GM23338 (cell line): ENCODE data around the gene SERPINB10. TPM values are rescaled to one million over a fixed set of nuclear protein-coding genes. Genes with fewer than 3 reads are reported as not detected.

Experiments used
- ATAC-seq: fragments of 200-7000 bp; cut with Tn5 transposase; 3 replicates; pipeline ENCODE4 v1.9.1; 2020
- DNase-seq: peaks from one replicate; pipeline ENCODE4 v3.0.0-alpha.2; 2015; ENCODE audit warnings: low spot score
- H2AFZ ChIP-seq: fragments of 200-600 bp; sonication (generic); 2 replicates; pipeline ENCODE4 v1.8.0; 2016; ENCODE audit warnings: antibody characterized with exemption, mild to moderate bottlenecking, moderate library complexity
- H3F3A ChIP-seq: fragments of 200-600 bp; sonication (generic); replicated peaks from 2 replicates; pipeline ENCODE4 v1.8.0; 2017; ENCODE audit warnings: antibody characterized with exemption, mixed run types, low read depth
- H3K27ac ChIP-seq: fragments of 200-600 bp; sonication (generic); 2 replicates; pipeline ENCODE4 v1.6.1; 2016; ENCODE audit warnings: low read depth
- H3K27me3 ChIP-seq: fragments of 200-600 bp; sonication (generic); 2 replicates; pipeline ENCODE4 v1.8.0; 2016; ENCODE audit warnings: mild to moderate bottlenecking, mixed run types, moderate library complexity; ENCODE audit not compliant: insufficient read depth
- H3K36me3 ChIP-seq: fragments of 200-600 bp; sonication (generic); 2 replicates; pipeline ENCODE4 v1.8.0; 2016; ENCODE audit warnings: mild to moderate bottlenecking; ENCODE audit not compliant: insufficient read depth
- H3K4me1 ChIP-seq: fragments of 200-600 bp; sonication (generic); 2 replicates; pipeline ENCODE4 v1.8.0; 2016; ENCODE audit warnings: mild to moderate bottlenecking, moderate library complexity; ENCODE audit not compliant: insufficient read depth
- H3K4me2 ChIP-seq: fragments of 200-600 bp; sonication (generic); 2 replicates; pipeline ENCODE4 v1.7.1; 2017; ENCODE audit warnings: mixed run types
- H3K4me3 ChIP-seq: fragments of 200-600 bp; sonication (generic); 2 replicates; pipeline ENCODE4 v1.6.1; 2016; ENCODE audit warnings: mixed run types
- H3K79me2 ChIP-seq: fragments of 200-600 bp; sonication (generic); replicated peaks from 2 replicates; pipeline ENCODE4 v1.8.0; 2017; ENCODE audit warnings: mild to moderate bottlenecking; ENCODE audit not compliant: insufficient read depth
- H3K9me2 ChIP-seq: fragments of 200-600 bp; sonication (generic); 2 replicates; pipeline ENCODE4 v1.8.0; 2017; ENCODE audit not compliant: insufficient read depth
- H4K20me1 ChIP-seq: fragments of 200-600 bp; sonication (generic); replicated peaks from 2 replicates; pipeline ENCODE4 v1.8.0; 2017; ENCODE audit warnings: mild to moderate bottlenecking; ENCODE audit not compliant: insufficient read depth
- H3K27ac Mint-ChIP-seq: 2 replicates; pipeline ENCODE4 v1.8.0; 2020; ENCODE audit warnings: inconsistent platforms, mild to moderate bottlenecking, moderate library complexity, mixed read lengths
- H3K27me3 Mint-ChIP-seq: 3 replicates; pipeline ENCODE4 v1.8.0; 2022; ENCODE audit warnings: low read depth, mild to moderate bottlenecking, moderate library complexity, mixed read lengths, inconsistent platforms; ENCODE audit not compliant: insufficient read depth, poor library complexity
- H3K36me3 Mint-ChIP-seq: 3 replicates; pipeline ENCODE4 v1.8.0; 2021; ENCODE audit warnings: low read depth, mild to moderate bottlenecking, inconsistent platforms, moderate library complexity, mixed read lengths
- H3K4me1 Mint-ChIP-seq: 3 replicates; pipeline ENCODE4 v1.8.0; 2020; ENCODE audit warnings: mild to moderate bottlenecking, inconsistent platforms, mixed read lengths
- H3K4me3 Mint-ChIP-seq: 3 replicates; pipeline ENCODE4 v1.8.0; 2021; ENCODE audit warnings: moderate library complexity, mild to moderate bottlenecking, inconsistent platforms, mixed read lengths
- H3K9me3 Mint-ChIP-seq: 3 replicates; pipeline ENCODE4 v1.8.0; 2020; ENCODE audit warnings: moderate library complexity, mild to moderate bottlenecking, inconsistent platforms, mixed read lengths
- EZH2 ChIP-seq: fragments of 200-600 bp; sonication (generic); IDR thresholded peaks from one replicate; pipeline ENCODE4 v1.8.0; 2017; ENCODE audit warnings: antibody characterized with exemption, mild to moderate bottlenecking, low read depth; ENCODE audit not compliant: unreplicated experiment
- EZH2phosphoT487 ChIP-seq: fragments of 200-600 bp; sonication (generic); IDR thresholded peaks from one replicate; pipeline ENCODE4 v1.8.1; 2018; ENCODE audit warnings: antibody characterized with exemption; ENCODE audit not compliant: unreplicated experiment
- JUNB ChIP-seq: IDR thresholded peaks from one replicate; pipeline ENCODE4 v1.6.1; 2016; ENCODE audit warnings: antibody characterized with exemption; ENCODE audit not compliant: unreplicated experiment
- NANOG ChIP-seq: IDR thresholded peaks from 2 replicates; pipeline ENCODE4 v1.6.1; 2016; ENCODE audit warnings: antibody characterized with exemption, borderline replicate concordance
- POLR2AphosphoS5 ChIP-seq: IDR thresholded peaks from 2 replicates; pipeline ENCODE4 v1.6.1; 2016; ENCODE audit warnings: antibody characterized with exemption, low read depth
- ZNF331 ChIP-seq: fragments of 250-450 bp; sonication (Bioruptor Pico); IDR thresholded peaks from 2 replicates; pipeline ENCODE4 v1.5.0; 2020; ENCODE audit warnings: low read depth, mild to moderate bottlenecking, moderate library complexity
- polyA plus RNA-seq: library from polyadenylated mRNA; unstranded; fragments of >200 nt; fragmentation: Nextera tagmentation; extraction: Ambion mirVana; gene quantifications from 2 replicates; pipeline ENCODE4 v1.2.1, GENCODE V29; 2016
- total RNA-seq: library from RNA; depleted of rRNA; stranded (reverse); fragments of >200 nt; shearing (Covaris generic); gene quantifications from 2 replicates; pipeline ENCODE4 v1.2.3, GENCODE V29; 2014
- TF ChIP-seq, protein P1 (sequence below), 2 experiments: fragments of 200-600 bp in 1 of 2; sonication (generic) in 1 of 2; conservative IDR thresholded peaks; 2 replicates each; pipeline versions ENCODE4 v1.5.1 to v1.6.1; 2016 to 2017; ENCODE audit warnings: antibody characterized with exemption in 2 of 2, low read depth in 2 of 2, mild to moderate bottlenecking in 2 of 2, moderate library complexity in 1 of 2
- TF ChIP-seq, protein P2 (sequence below): fragments of 250-450 bp; sonication (Bioruptor Pico); IDR thresholded peaks from 2 replicates; pipeline ENCODE4 v1.5.0; 2020; ENCODE audit warnings: mild to moderate bottlenecking, moderate library complexity
- TF ChIP-seq, protein P3 (sequence below): IDR thresholded peaks from one replicate; pipeline ENCODE4 v1.6.1; 2018; ENCODE audit warnings: antibody characterized with exemption; ENCODE audit not compliant: unreplicated experiment

Gene SERPINB10
- total and polyA plus RNA-seq, 2 experiments from 2014 or later: not detected

DNA sequence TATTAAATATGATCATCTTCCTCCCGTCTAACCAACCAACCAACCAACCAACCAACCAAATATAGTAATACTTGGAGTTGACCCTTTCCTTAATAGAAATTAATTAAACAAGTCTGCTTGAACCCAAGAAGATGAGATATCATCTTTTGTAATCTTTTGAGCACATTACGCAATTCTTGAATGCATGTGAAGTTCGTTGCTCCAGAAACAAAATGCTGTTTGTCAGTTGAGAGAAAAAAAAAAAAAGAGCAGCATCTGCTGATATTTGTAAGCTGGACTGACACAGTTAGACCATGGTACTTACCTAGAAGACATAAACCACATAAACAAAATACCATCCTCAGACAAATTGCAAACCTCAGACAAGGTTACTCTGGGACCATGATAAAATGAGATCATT lies 29.4 kb upstream of the SERPINB10 start:
- H3K4me1 ChIP-seq: no peaks in the 10 kb centered on the region
- no peak overlapping the region for H3K4me3 ChIP-seq
- no peak overlapping the region for H2AFZ ChIP-seq
- H3K79me2 ChIP-seq: no peaks in the 10 kb centered on the region
- no peaks in the 10 kb centered on the region for H3K27me3 ChIP-seq
- H3K4me3 Mint-ChIP-seq: no peak overlapping the region
- H4K20me1 ChIP-seq: no peaks in the 10 kb centered on the region
- H3K27ac Mint-ChIP-seq: no peak overlapping the region
- no peaks in the 10 kb centered on the region for H3K9me2 ChIP-seq
- H3K4me1 Mint-ChIP-seq: no peaks in the 10 kb centered on the region
- H3K36me3 ChIP-seq: no peaks in the 10 kb centered on the region
- H3K27ac ChIP-seq: no peak overlapping the region
- no peaks in the 10 kb centered on the region for H3K9me3 Mint-ChIP-seq
- no peaks in the 10 kb centered on the region for H3K27me3 Mint-ChIP-seq
- H3K4me2 ChIP-seq: no peak overlapping the region
- ATAC-seq (no peak), DNase-seq (no peak)
- H3K36me3 Mint-ChIP-seq: no peaks in the 10 kb centered on the region
- no peaks in the 10 kb centered on the region for H3F3A ChIP-seq
- TF ChIP-seq NANOG: no peak
- TF ChIP-seq JUNB: no peak
- TF ChIP-seq ZNF331 (CRISPR knock-in tag): no peak
- TF ChIP-seq, protein P1, sequence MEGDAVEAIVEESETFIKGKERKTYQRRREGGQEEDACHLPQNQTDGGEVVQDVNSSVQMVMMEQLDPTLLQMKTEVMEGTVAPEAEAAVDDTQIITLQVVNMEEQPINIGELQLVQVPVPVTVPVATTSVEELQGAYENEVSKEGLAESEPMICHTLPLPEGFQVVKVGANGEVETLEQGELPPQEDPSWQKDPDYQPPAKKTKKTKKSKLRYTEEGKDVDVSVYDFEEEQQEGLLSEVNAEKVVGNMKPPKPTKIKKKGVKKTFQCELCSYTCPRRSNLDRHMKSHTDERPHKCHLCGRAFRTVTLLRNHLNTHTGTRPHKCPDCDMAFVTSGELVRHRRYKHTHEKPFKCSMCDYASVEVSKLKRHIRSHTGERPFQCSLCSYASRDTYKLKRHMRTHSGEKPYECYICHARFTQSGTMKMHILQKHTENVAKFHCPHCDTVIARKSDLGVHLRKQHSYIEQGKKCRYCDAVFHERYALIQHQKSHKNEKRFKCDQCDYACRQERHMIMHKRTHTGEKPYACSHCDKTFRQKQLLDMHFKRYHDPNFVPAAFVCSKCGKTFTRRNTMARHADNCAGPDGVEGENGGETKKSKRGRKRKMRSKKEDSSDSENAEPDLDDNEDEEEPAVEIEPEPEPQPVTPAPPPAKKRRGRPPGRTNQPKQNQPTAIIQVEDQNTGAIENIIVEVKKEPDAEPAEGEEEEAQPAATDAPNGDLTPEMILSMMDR (conservative IDR thresholded peaks at IDR 0.05; ENCODE audit: low read depth in 2 of 2): no peak
- no peak for TF ChIP-seq POLR2AphosphoS5
- TF ChIP-seq, protein P2, sequence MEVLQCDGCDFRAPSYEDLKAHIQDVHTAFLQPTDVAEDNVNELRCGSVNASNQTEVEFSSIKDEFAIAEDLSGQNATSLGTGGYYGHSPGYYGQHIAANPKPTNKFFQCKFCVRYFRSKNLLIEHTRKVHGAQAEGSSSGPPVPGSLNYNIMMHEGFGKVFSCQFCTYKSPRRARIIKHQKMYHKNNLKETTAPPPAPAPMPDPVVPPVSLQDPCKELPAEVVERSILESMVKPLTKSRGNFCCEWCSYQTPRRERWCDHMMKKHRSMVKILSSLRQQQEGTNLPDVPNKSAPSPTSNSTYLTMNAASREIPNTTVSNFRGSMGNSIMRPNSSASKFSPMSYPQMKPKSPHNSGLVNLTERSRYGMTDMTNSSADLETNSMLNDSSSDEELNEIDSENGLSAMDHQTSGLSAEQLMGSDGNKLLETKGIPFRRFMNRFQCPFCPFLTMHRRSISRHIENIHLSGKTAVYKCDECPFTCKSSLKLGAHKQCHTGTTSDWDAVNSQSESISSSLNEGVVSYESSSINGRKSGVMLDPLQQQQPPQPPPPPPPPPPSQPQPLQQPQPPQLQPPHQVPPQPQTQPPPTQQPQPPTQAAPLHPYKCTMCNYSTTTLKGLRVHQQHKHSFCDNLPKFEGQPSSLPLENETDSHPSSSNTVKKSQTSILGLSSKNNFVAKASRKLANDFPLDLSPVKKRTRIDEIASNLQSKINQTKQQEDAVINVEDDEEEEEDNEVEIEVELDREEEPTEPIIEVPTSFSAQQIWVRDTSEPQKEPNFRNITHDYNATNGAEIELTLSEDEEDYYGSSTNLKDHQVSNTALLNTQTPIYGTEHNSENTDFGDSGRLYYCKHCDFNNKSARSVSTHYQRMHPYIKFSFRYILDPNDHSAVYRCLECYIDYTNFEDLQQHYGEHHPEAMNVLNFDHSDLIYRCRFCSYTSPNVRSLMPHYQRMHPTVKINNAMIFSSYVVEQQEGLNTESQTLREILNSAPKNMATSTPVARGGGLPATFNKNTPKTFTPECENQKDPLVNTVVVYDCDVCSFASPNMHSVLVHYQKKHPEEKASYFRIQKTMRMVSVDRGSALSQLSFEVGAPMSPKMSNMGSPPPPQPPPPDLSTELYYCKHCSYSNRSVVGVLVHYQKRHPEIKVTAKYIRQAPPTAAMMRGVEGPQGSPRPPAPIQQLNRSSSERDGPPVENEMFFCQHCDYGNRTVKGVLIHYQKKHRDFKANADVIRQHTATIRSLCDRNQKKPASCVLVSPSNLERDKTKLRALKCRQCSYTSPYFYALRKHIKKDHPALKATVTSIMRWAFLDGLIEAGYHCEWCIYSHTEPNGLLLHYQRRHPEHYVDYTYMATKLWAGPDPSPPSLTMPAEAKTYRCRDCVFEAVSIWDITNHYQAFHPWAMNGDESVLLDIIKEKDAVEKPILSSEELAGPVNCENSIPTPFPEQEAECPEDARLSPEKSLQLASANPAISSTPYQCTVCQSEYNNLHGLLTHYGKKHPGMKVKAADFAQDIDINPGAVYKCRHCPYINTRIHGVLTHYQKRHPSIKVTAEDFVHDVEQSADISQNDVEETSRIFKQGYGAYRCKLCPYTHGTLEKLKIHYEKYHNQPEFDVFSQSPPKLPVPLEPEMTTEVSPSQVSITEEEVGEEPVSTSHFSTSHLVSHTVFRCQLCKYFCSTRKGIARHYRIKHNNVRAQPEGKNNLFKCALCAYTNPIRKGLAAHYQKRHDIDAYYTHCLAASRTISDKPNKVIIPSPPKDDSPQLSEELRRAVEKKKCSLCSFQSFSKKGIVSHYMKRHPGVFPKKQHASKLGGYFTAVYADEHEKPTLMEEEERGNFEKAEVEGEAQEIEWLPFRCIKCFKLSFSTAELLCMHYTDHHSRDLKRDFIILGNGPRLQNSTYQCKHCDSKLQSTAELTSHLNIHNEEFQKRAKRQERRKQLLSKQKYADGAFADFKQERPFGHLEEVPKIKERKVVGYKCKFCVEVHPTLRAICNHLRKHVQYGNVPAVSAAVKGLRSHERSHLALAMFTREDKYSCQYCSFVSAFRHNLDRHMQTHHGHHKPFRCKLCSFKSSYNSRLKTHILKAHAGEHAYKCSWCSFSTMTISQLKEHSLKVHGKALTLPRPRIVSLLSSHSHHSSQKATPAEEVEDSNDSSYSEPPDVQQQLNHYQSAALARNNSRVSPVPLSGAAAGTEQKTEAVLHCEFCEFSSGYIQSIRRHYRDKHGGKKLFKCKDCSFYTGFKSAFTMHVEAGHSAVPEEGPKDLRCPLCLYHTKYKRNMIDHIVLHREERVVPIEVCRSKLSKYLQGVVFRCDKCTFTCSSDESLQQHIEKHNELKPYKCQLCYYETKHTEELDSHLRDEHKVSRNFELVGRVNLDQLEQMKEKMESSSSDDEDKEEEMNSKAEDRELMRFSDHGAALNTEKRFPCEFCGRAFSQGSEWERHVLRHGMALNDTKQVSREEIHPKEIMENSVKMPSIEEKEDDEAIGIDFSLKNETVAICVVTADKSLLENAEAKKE: no peak
- TF ChIP-seq, protein P3, sequence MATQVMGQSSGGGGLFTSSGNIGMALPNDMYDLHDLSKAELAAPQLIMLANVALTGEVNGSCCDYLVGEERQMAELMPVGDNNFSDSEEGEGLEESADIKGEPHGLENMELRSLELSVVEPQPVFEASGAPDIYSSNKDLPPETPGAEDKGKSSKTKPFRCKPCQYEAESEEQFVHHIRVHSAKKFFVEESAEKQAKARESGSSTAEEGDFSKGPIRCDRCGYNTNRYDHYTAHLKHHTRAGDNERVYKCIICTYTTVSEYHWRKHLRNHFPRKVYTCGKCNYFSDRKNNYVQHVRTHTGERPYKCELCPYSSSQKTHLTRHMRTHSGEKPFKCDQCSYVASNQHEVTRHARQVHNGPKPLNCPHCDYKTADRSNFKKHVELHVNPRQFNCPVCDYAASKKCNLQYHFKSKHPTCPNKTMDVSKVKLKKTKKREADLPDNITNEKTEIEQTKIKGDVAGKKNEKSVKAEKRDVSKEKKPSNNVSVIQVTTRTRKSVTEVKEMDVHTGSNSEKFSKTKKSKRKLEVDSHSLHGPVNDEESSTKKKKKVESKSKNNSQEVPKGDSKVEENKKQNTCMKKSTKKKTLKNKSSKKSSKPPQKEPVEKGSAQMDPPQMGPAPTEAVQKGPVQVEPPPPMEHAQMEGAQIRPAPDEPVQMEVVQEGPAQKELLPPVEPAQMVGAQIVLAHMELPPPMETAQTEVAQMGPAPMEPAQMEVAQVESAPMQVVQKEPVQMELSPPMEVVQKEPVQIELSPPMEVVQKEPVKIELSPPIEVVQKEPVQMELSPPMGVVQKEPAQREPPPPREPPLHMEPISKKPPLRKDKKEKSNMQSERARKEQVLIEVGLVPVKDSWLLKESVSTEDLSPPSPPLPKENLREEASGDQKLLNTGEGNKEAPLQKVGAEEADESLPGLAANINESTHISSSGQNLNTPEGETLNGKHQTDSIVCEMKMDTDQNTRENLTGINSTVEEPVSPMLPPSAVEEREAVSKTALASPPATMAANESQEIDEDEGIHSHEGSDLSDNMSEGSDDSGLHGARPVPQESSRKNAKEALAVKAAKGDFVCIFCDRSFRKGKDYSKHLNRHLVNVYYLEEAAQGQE: no peak
- no peak for TF ChIP-seq EZH2
- TF ChIP-seq EZH2phosphoT487: no peak
